KMS-11 (cell line): ENCODE data around the gene DEDD.

Experiments used
- H2AFZ ChIP-seq: fragments of 200-600 bp; sonication (generic); 2 replicates; pipeline ENCODE4 v1.6.1; 2016; ENCODE audit warnings: antibody characterized with exemption, mixed run types, low read depth
- H3K27ac ChIP-seq: fragments of 200-600 bp; sonication (generic); 2 replicates; pipeline ENCODE4 v1.6.1; 2016; ENCODE audit warnings: mild to moderate bottlenecking, mixed run types
- H3K27me3 ChIP-seq: fragments of 200-600 bp; sonication (generic); 2 replicates; pipeline ENCODE4 v1.6.1; 2017; ENCODE audit warnings: mild to moderate bottlenecking, low read depth, mixed run types, moderate library complexity; ENCODE audit not compliant: insufficient read depth
- H3K36me3 ChIP-seq: fragments of 200-600 bp; sonication (generic); 2 replicates; pipeline ENCODE4 v1.6.1; 2017; ENCODE audit warnings: mild to moderate bottlenecking, mixed run types; ENCODE audit not compliant: insufficient read depth
- H3K4me1 ChIP-seq: fragments of 200-600 bp; sonication (generic); 2 replicates; pipeline ENCODE4 v1.6.1; 2016; ENCODE audit warnings: mild to moderate bottlenecking, low read depth, mixed run types; ENCODE audit not compliant: poor library complexity, severe bottlenecking
- H3K4me2 ChIP-seq: fragments of 200-600 bp; sonication (generic); 2 replicates; pipeline ENCODE4 v1.7.0; 2016; ENCODE audit warnings: mild to moderate bottlenecking, mixed run types
- H3K4me3 ChIP-seq: fragments of 200-600 bp; sonication (generic); IDR thresholded peaks from 2 replicates; pipeline ENCODE4 v1.6.1; 2017; ENCODE audit warnings: low read depth, low read length, mixed read lengths; ENCODE audit not compliant: insufficient read depth
- H3K79me2 ChIP-seq: fragments of 200-600 bp; sonication (generic); 2 replicates; pipeline ENCODE4 v1.6.1; 2016; ENCODE audit warnings: low read depth, mixed run types; ENCODE audit not compliant: insufficient read depth
- H3K9ac ChIP-seq: fragments of 200-600 bp; sonication (generic); 2 replicates; pipeline ENCODE4 v1.6.1; 2016; ENCODE audit warnings: mild to moderate bottlenecking, mixed run types
- H4K20me1 ChIP-seq: fragments of 200-600 bp; sonication (generic); 2 replicates; pipeline ENCODE4 v1.6.1; 2016; ENCODE audit warnings: mild to moderate bottlenecking, mixed run types; ENCODE audit not compliant: insufficient read depth
- CTCF ChIP-seq: fragments of 200-600 bp; sonication (generic); conservative IDR thresholded peaks from 2 replicates; pipeline ENCODE4 v1.6.1; 2017; ENCODE audit warnings: low read depth, mild to moderate bottlenecking, antibody characterized with exemption, low read length, moderate library complexity, mixed read lengths

DEDD gene

GRCh38 chr1:161079436-161080110 lies 52.9 kb downstream of the DEDD start:
- no peaks in the 10 kb centered on the region for H3K36me3 ChIP-seq
- no peaks in the 10 kb centered on the region for H4K20me1 ChIP-seq
- no peak overlapping the region for H2AFZ ChIP-seq
- H3K9ac ChIP-seq: no peak overlapping the region
- no peaks in the 10 kb centered on the region for H3K27me3 ChIP-seq
- H3K27ac ChIP-seq: no peak overlapping the region
- no peak for TF ChIP-seq CTCF
- no peak overlapping the region for H3K4me2 ChIP-seq
- H3K79me2 ChIP-seq: no peaks in the 10 kb centered on the region
- H3K4me3 ChIP-seq: no peak overlapping the region
- H3K4me1 ChIP-seq: peaks cover 8% of the 10 kb centered on the region

- Histone ChIP-seq H3K27ac (no peak overlapping the region), H4K20me1 (no peaks in the 10 kb centered on the region), H3K79me2 (no peaks in the 10 kb centered on the region), H3K36me3 (no peaks in the 10 kb centered on the region), H3K4me2 (no peak overlapping the region), H3K9ac (no peak overlapping the region), H3K27me3 (no peaks in the 10 kb centered on the region), H3K4me1 (no peaks in the 10 kb centered on the region), H2AFZ (no peak overlapping the region), H3K4me3 (no peak overlapping the region)
- TF ChIP-seq CTCF: no peak
These were observed 55.0 kb downstream of the DEDD start for GRCh38 chr1:161077426-161077825.

DNA sequence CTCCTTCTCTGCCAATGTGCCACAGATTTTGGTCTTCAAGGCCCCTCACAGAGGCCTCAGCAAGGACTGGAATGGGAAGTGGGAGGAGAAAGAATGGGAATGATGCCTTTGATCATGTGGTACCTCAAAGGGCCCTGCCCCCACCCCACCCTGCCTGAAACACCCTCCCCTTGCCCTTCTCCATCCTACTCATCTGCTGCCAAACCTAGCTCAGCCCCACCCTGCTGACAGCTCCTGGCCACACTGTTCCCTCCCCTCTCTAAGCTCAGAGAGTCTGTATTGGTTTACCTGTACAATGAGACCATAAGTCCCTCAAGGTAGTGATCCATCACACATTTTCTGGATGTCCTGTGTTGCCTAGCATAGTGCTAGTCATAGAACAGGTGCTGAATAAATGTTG lies 56.1 kb downstream of the DEDD start:
- no peaks in the 10 kb centered on the region for H3K36me3 ChIP-seq
- H3K27ac ChIP-seq: no peak overlapping the region
- no peaks in the 10 kb centered on the region for H4K20me1 ChIP-seq
- H3K9ac ChIP-seq: no peak overlapping the region
- H2AFZ ChIP-seq: no peak overlapping the region
- H3K27me3 ChIP-seq: no peaks in the 10 kb centered on the region
- H3K4me3 ChIP-seq: no peak overlapping the region
- no peaks in the 10 kb centered on the region for H3K79me2 ChIP-seq
- H3K4me1 ChIP-seq: peaks cover 8% of the 10 kb centered on the region
- no peak for TF ChIP-seq CTCF
- H3K4me2 ChIP-seq: no peak overlapping the region

GRCh38 chr1:161074676-161075368 lies 57.6 kb downstream of the DEDD start:
- no peak overlapping the region for H3K4me3 ChIP-seq
- no peak overlapping the region for H3K27ac ChIP-seq
- H4K20me1 ChIP-seq: no peaks in the 10 kb centered on the region
- H3K36me3 ChIP-seq: no peaks in the 10 kb centered on the region
- no peak overlapping the region for H3K9ac ChIP-seq
- H3K4me1 ChIP-seq: peaks cover 22% of the 10 kb centered on the region
- H3K79me2 ChIP-seq: no peaks in the 10 kb centered on the region
- no peaks in the 10 kb centered on the region for H3K27me3 ChIP-seq
- no peak for TF ChIP-seq CTCF
- H2AFZ ChIP-seq: no peak overlapping the region
- no peak overlapping the region for H3K4me2 ChIP-seq
